Esophagus muscularis mucosa (tissue), 3 donors: ENCODE results near the gene BRAT1.

Experiments used
- EP300 ChIP-seq: sonication (generic); formaldehyde crosslinking; IDR thresholded peaks from one replicate; pipeline ENCODE4 v1.6.1; 2017; ENCODE audit warnings: antibody characterized with exemption
- TF ChIP-seq, protein P1 (sequence below), 3 experiments: fragments of 200-600 bp in 2 of 3; fragments of 450-650 bp in 1 of 3; sonication (generic) in 2 of 3; IDR thresholded peaks; one replicate each; pipeline ENCODE4 v1.5.1; 2017 to 2019; ENCODE audit warnings: antibody characterized with exemption in 3 of 3, mild to moderate bottlenecking in 2 of 3, moderate library complexity in 1 of 3

DNA sequence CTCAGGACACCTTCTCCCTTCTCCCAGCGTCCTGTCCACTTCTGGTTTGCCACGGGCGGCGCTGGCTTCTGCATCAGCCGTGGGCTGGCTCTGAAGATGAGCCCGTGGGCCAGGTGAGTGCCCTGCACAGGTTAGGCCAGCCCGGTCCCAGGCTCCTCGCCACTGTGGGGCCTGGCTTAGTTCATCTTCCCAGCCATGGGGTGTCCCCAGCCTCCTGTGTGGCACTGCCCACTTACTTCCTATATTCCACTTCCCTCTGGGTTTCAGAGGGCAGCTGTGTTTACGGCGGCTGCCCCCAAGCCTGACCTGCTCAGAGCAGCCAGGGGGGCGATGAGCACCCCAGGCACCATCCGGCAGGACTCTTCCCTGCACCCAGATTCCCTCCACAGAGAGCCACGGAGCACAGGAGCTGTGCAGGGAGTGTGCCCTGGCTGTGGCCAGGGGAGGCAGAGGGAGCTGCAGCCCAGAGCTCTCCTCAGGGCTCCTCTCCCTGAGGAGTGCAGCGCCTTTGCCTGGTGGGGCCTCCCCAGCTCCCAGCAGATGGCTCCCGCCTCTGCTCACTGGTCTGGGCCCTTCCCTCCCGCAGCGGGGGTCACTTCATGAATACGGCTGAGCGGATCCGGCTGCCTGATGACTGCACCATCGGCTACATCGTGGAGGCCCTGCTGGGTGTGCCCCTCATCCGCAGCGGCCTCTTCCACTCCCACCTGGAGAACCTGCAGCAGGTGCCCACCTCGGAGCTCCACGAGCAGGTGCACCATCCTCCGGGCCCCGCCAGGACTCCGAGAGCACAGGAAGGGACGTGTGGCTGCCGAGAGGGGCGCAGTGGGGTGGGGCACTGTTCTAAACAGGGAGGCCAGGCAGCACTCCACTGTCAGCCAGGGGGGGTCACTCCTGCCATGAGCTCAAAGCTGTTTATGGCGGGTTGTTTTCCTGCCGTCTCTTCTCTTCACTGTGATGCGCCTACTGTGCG is 29.4 kb downstream of the BRAT1 start:
- TF ChIP-seq, protein P1, sequence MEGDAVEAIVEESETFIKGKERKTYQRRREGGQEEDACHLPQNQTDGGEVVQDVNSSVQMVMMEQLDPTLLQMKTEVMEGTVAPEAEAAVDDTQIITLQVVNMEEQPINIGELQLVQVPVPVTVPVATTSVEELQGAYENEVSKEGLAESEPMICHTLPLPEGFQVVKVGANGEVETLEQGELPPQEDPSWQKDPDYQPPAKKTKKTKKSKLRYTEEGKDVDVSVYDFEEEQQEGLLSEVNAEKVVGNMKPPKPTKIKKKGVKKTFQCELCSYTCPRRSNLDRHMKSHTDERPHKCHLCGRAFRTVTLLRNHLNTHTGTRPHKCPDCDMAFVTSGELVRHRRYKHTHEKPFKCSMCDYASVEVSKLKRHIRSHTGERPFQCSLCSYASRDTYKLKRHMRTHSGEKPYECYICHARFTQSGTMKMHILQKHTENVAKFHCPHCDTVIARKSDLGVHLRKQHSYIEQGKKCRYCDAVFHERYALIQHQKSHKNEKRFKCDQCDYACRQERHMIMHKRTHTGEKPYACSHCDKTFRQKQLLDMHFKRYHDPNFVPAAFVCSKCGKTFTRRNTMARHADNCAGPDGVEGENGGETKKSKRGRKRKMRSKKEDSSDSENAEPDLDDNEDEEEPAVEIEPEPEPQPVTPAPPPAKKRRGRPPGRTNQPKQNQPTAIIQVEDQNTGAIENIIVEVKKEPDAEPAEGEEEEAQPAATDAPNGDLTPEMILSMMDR (IDR thresholded peaks at IDR 0.05), result no peak
- TF ChIP-seq EP300, result no peak
